Calu3 (cell line): Measurements from ENCODE around the gene GPS1. TPM values are rescaled to one million over a fixed set of nuclear protein-coding genes. Genes with fewer than 3 reads are reported as not detected.
A peak's percentile ranks its signal among the peaks of the same experiment; 100 is the strongest.

Source experiments
- BruUV-seq: library from RNA; stranded (reverse); fragments of 400-500 nt; replicated peaks from 2 replicates; lab custom pipeline; 2021; lab: Mats Ljungman, UMichigan
- CTCF ChIA-PET: fragments of 300-600 bp; sonication (Branson Sonifier 250); formaldehyde crosslinking; loops from one replicate; lab custom pipeline; 2022; ENCODE audit warnings: antibody characterized with exemption; lab: Charles Lee
- DNase-seq: peaks from one replicate; pipeline ENCODE4 v3.0.0; 2022
- H3K27ac Mint-ChIP-seq: one replicate; pipeline ENCODE4 v1.8.0; 2022; ENCODE audit warnings: mixed read lengths; ENCODE audit not compliant: unreplicated experiment
- H3K27me3 Mint-ChIP-seq: one replicate; pipeline ENCODE4 v1.8.0; 2022; ENCODE audit warnings: mixed read lengths; ENCODE audit not compliant: unreplicated experiment
- H3K36me3 Mint-ChIP-seq: one replicate; pipeline ENCODE4 v1.8.0; 2022; ENCODE audit warnings: mild to moderate bottlenecking, moderate library complexity, mixed read lengths; ENCODE audit not compliant: insufficient read depth, unreplicated experiment
- H3K4me1 Mint-ChIP-seq: one replicate; pipeline ENCODE4 v1.8.0; 2022; ENCODE audit warnings: mild to moderate bottlenecking, low read depth, mixed read lengths; ENCODE audit not compliant: unreplicated experiment
- H3K4me3 Mint-ChIP-seq: one replicate; pipeline ENCODE4 v1.8.0; 2022; ENCODE audit warnings: mild to moderate bottlenecking, low read depth, moderate library complexity, mixed read lengths; ENCODE audit not compliant: unreplicated experiment
- H3K9me3 Mint-ChIP-seq: one replicate; pipeline ENCODE4 v1.8.0; 2022; ENCODE audit warnings: low read depth, mixed read lengths; ENCODE audit not compliant: unreplicated experiment
- CTCF ChIP-seq: fragments of 200-600 bp; IDR thresholded peaks from one replicate; pipeline ENCODE4 v1.8.0; 2022; ENCODE audit warnings: antibody characterized with exemption; ENCODE audit not compliant: unreplicated experiment
- intact Hi-C: fragments of 100-400 bp; cut with micrococcal nuclease; formaldehyde crosslinking; loops from one replicate; pipeline ENCODE4 v1.10.0; 2022; ENCODE audit not compliant: unreplicated experiment
- total RNA-seq: library from RNA; stranded (reverse); gene quantifications from 2 replicates; pipeline ENCODE4 v1.2.3, GENCODE V29; 2022

Gene GPS1
- total RNA-seq, 1 experiment from 2014 or later: 114 TPM

- TF ChIP-seq CTCF: no peak
- Mint-ChIP-seq H3K9me3 (no peaks in the 10 kb centered on the region), H3K27ac (no peak overlapping the region), H3K36me3 (peaks cover 64% of the 10 kb centered on the region), H3K4me1 (peaks cover 8% of the 10 kb centered on the region), H3K27me3 (no peaks in the 10 kb centered on the region), H3K4me3 (no peak overlapping the region)
- CTCF ChIA-PET: interaction anchor here (0.6 to 4.6 kb wide), 7 partner anchors 14 to 601 kb away, joined by 3 to 45 read pairs (median 4); partner anchors contain the start of genes DCXR and NOTUM
- DNase-seq: no peak
- BruUV-seq: TSS peak; percentile 36
- intact Hi-C loops: no loop called here
These were observed 32.6 kb upstream of the GPS1 start for GRCh38 chr17:82018989-82019689.

GRCh38 chr17:82019690-82020571, 31.8 kb upstream of the GPS1 start:
- no peaks in the 10 kb centered on the region for H3K9me3 Mint-ChIP-seq
- no TSS peak for BruUV-seq

GRCh38 chr17:82020572-82021106, 31.1 kb upstream of the GPS1 start:
- H3K36me3 Mint-ChIP-seq: peaks cover 63% of the 10 kb centered on the region

More at GRCh38 chr17:82019690-82020571, 31.8 kb upstream of the GPS1 start:
- Mint-ChIP-seq H3K36me3 (peaks cover 63% of the 10 kb centered on the region), H3K4me1 (peaks cover 8% of the 10 kb centered on the region), H3K4me3 (peak overlapping the region; percentile 47), H3K27ac (no peak overlapping the region), H3K27me3 (no peaks in the 10 kb centered on the region)
- DNase-seq: peak; percentile 76
- CTCF ChIA-PET: interaction anchor here (0.6 to 4.6 kb wide), 8 partner anchors 15 to 601 kb away, joined by 3 to 45 read pairs (median 4); partner anchors contain the start of genes DCXR and NOTUM
- intact Hi-C loops: loop anchor here (2.0 to 5.0 kb wide), 2 partner anchors 59 to 132 kb away; partner anchors contain the start of gene NOTUM
- peak; percentile 59 for TF ChIP-seq CTCF

More at GRCh38 chr17:82020572-82021106, 31.1 kb upstream of the GPS1 start:
- no peak for TF ChIP-seq CTCF
- H3K4me3 Mint-ChIP-seq: peak overlapping the region; percentile 47
- peaks cover 8% of the 10 kb centered on the region for H3K4me1 Mint-ChIP-seq
- intact Hi-C loops: loop anchor here (2.0 to 5.0 kb wide), 2 partner anchors 60 to 132 kb away; partner anchors contain the start of gene NOTUM
- no peaks in the 10 kb centered on the region for H3K27me3 Mint-ChIP-seq
- H3K27ac Mint-ChIP-seq: no peak overlapping the region
- CTCF ChIA-PET: interaction anchor here (1.0 to 4.6 kb wide), 4 partner anchors 17 to 94 kb away, joined by 3 to 45 read pairs (median 14); partner anchors contain the start of genes DCXR and NOTUM
- no TSS peak for BruUV-seq
- no peaks in the 10 kb centered on the region for H3K9me3 Mint-ChIP-seq
- DNase-seq: no peak
